ENCODE results near the gene PFKFB4.

DNA sequence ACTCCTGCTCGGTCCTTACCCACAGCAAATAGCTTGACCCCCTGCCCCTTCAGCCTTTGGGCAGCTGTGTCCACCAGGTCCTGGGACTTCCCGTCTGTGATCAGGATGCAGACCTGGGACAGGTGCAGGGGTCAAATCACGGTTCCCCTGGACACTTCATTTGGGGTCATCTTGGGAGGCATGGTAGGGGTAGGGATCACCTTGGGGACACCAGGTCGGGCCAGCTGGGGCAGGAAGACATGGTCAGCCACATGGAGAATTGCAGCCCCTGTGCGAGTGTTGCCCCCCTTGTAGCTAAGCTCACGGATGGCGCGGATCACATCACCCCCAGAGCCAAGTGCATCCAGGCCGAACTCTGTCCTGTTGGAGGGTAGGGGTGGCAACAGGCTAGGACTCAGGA, 36.7 kb upstream of the PFKFB4 start:
- TF ChIP-seq EZH2 (IDR thresholded peaks at IDR 0.05; ENCODE audit: low read depth, low read length, severe bottlenecking) (no peak), TAF7 (optimal IDR thresholded peaks at IDR 0.05; ENCODE audit: borderline replicate concordance, low read depth, low read length) (no peak), TCF12 (IDR thresholded peaks at IDR 0.05; ENCODE audit: low read depth, low read length) (no peak), CEBPB (IDR thresholded peaks at IDR 0.05; ENCODE audit: low read depth, low read length) (no peak), TEAD4 (IDR thresholded peaks at IDR 0.05; ENCODE audit: low read depth, low read length) (no peak), MAFK (IDR thresholded peaks at IDR 0.05; ENCODE audit: low read depth, low read length) (no peak), POLR2A (IDR thresholded peaks at IDR 0.05; ENCODE audit: control extremely low read depth in 1 of 2, low read depth in 2 of 2, low read length in 2 of 2) (no peak), SIRT6 (IDR thresholded peaks at IDR 0.05; ENCODE audit: low read length) (no peak), RXRA (IDR thresholded peaks at IDR 0.05; ENCODE audit: insufficient read depth, low read depth, low read length) (no peak), SIX5 (IDR thresholded peaks at IDR 0.05; ENCODE audit: low read depth, low read length) (no peak), YY1 (IDR thresholded peaks at IDR 0.05; ENCODE audit: low read depth, low read length) (no peak)
- TF ChIP-seq, protein P1, sequence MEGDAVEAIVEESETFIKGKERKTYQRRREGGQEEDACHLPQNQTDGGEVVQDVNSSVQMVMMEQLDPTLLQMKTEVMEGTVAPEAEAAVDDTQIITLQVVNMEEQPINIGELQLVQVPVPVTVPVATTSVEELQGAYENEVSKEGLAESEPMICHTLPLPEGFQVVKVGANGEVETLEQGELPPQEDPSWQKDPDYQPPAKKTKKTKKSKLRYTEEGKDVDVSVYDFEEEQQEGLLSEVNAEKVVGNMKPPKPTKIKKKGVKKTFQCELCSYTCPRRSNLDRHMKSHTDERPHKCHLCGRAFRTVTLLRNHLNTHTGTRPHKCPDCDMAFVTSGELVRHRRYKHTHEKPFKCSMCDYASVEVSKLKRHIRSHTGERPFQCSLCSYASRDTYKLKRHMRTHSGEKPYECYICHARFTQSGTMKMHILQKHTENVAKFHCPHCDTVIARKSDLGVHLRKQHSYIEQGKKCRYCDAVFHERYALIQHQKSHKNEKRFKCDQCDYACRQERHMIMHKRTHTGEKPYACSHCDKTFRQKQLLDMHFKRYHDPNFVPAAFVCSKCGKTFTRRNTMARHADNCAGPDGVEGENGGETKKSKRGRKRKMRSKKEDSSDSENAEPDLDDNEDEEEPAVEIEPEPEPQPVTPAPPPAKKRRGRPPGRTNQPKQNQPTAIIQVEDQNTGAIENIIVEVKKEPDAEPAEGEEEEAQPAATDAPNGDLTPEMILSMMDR (IDR thresholded peaks at IDR 0.05; ENCODE audit: control extremely low read depth in 1 of 3, insufficient read depth in 1 of 3, low read depth in 1 of 3, low read length in 3 of 3): no peak
- TF ChIP-seq, protein P2, sequence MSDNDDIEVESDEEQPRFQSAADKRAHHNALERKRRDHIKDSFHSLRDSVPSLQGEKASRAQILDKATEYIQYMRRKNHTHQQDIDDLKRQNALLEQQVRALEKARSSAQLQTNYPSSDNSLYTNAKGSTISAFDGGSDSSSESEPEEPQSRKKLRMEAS (IDR thresholded peaks at IDR 0.05): no peak

Measured in H1 (cell line).